ENCODE data around the gene STXBP6. TPM values are rescaled to one million over a fixed set of nuclear protein-coding genes. Genes with fewer than 3 reads are reported as not detected.

Gene STXBP6
- total and polyA plus RNA-seq, 2 of the 13 experiments (the other 11 are each of a cell fraction or from before 2014, with no cell fraction given) = 35.3 to 42.8 TPM

GRCh38 chr14:24846261-24846660, 203.7 kb downstream of the STXBP6 start:
- no TSS peak for BruUV-seq (replicated peaks)
- CTCF ChIA-PET (ENCODE audit: low intra/inter-chr PET ratio, low total read pairs) = no interaction called here
- H3K27me3 ChIP-seq (ENCODE audit: control insufficient read depth in 1 of 2, insufficient read depth in 2 of 2, low read length in 2 of 2) = no peaks in the 10 kb centered on the region

More at GRCh38 chr14:24846261-24846660, 203.7 kb downstream of the STXBP6 start:
- intact Hi-C loops (cut with micrococcal nuclease; ENCODE audit: unreplicated experiment) (no loop called here), in situ Hi-C loops (cut with HindIII; ENCODE audit: extremely low pct_ligation_motif_present, low pct_unique_long_range_greater_than_20kb) (no loop called here)
- FAIRE-seq (no peak), DNase-seq (ENCODE audit: low spot score) (no peak), ATAC-seq (no peak)
- Histone ChIP-seq H3K27ac (ENCODE audit: extremely low read length, insufficient read depth, low read length) (no peak overlapping the region), H3K9ac (ENCODE audit: insufficient read depth, low read depth, low read length) (no peak overlapping the region), H3K4me1 (ENCODE audit: insufficient read depth, low read length) (peaks cover 31% of the 10 kb centered on the region), H3K4me3 (replicated peaks in 1 of 3; ENCODE audit: insufficient read depth in 1 of 3, low read depth in 2 of 3, low read length in 3 of 3) (no peak overlapping the region), H3K9me3 (ENCODE audit: low read length) (no peaks in the 10 kb centered on the region), H3K4me2 (ENCODE audit: low read depth, low read length) (no peak overlapping the region), H3K79me2 (ENCODE audit: insufficient read depth, low read length) (no peaks in the 10 kb centered on the region), H3K36me3 (replicated peaks in 1 of 2; ENCODE audit: control insufficient read depth in 1 of 2, insufficient read depth in 2 of 2, low read length in 2 of 2) (0 out of 5 replicates have a peak, but pooled peaks cover 0 to 1% of the 10 kb centered on the region in 2 experiments), H2AFZ (ENCODE audit: low read length) (no peak overlapping the region), H4K20me1 (ENCODE audit: insufficient read depth, low read length) (no peaks in the 10 kb centered on the region)
- POLR2A ChIA-PET = no interaction called here
- TF ChIP-seq ELF3 (CRISPR knock-in tag; IDR thresholded peaks at IDR 0.05) (no peak), TBL1XR1 (IDR thresholded peaks at IDR 0.05; ENCODE audit: borderline replicate concordance, low read length, partially characterized antibody) (no peak), ZNF512B (CRISPR knock-in tag; IDR thresholded peaks at IDR 0.05; ENCODE audit: borderline replicate concordance) (no peak), PRMT3 (CRISPR knock-in tag; IDR thresholded peaks at IDR 0.05; ENCODE audit: borderline replicate concordance, low read depth) (no peak), ZNF558 (CRISPR knock-in tag; IDR thresholded peaks at IDR 0.05; ENCODE audit: borderline replicate concordance) (no peak), ZFP90 (CRISPR knock-in tag; IDR thresholded peaks at IDR 0.05; ENCODE audit: borderline replicate concordance) (no peak), CREB3 (CRISPR knock-in tag; IDR thresholded peaks at IDR 0.05) (no peak), ZNF768 (CRISPR knock-in tag; IDR thresholded peaks at IDR 0.05) (no peak), ATM (IDR thresholded peaks at IDR 0.05; ENCODE audit: borderline replicate concordance) (no peak), ZNF883 (CRISPR knock-in tag; IDR thresholded peaks at IDR 0.05; ENCODE audit: not compliant biosample characterization) (no peak), ARNTL (CRISPR knock-in tag; IDR thresholded peaks at IDR 0.05) (no peak), THAP7 (CRISPR knock-in tag; IDR thresholded peaks at IDR 0.05) (no peak)
- WGBS (ENCODE audit: low lambda C conversion rate) = 71% methylated on average over 3 of the region's 3 CpGs

Data from HepG2 (cell line).